ENCODE data around the gene CAVIN4.
A peak's percentile ranks its signal among the peaks of the same experiment; 100 is the strongest.

Gene CAVIN4

DNA sequence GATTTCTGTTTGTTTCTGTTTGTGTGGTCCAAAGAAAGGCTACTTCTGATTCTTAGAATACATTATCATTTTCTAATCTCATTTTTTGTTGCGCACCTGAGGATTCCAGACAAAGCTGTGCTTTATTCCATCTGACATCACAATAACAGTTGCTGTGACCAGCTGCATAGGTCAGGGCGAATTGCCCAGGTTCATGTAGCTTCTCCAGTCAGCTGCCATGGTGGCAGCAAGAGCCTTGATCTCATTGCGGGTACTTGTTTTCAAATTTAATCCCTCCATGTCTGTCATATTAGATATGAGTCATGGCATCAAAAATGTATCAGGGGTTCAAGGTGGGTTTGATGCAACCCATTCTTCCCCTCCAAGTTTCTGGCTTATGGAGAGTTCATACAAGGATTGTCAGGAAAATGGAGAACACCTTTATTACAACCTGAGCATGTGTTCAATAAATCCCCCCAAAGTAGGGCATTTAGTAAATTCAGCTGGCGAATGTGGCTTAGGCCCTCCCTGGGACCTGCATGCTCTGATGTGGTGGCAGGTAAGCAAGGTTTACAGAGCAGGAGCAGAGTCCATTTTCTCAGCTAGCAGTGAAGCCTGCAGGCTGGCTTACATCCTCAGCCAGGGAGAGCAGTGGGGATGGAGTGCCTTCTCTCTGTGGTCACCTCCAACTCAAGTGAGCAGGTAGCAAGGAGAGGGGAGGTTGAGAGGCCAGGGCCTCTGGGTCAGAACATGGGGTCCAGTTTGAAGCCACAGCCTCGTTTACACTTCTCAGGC lies 13.9 kb downstream of the CAVIN4 start:
- DNase-seq = no peak

GRCh38 chr9:100595391-100596199 lies 17.7 kb downstream of the CAVIN4 start:
- DNase-seq = peak; percentile 68

DNA sequence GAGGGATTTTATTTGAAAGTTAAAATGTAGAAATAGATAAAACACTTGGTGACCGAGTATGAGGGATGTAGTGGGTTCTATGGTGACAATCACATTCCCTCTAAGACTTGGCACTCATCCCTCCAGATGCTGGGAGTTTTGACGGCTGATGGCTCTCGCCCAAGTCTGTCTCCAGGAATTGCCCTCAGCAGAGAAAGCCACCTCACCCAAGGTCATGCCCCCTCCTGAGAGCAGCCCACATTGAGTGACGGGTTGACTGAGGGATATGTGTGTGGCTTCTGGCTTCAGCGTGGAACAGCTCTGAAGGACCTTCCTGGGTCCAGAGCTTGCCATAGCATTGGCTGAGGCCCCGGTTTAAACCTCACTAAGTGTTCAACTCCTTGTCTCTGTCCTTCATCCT lies 19.4 kb downstream of the CAVIN4 start:
- no peak for DNase-seq

DNA sequence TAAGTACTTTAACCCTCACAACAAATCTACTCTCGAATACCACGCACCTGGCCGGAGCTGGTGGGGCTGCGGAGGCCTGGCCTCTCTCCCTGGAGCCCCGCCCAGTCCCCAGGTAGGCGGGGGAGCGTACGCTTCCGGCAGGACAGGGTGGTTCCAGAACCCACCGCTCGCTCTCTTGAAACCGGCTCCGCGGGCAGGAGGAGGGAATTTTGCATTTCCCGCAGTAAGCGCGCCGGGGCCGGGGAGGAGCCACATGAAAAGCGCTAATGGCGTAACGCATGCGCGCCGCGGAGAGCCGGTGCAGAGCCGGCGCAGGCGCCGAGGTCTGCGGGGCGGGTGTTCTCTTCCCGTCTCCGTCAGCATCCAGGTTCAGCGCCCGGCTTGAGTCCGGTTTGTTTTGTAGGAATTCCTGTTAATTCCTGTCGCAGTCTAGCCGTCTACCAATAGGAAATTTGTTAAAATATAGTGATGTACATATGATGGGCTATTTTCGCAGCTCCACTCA lies 20.8 kb downstream of the CAVIN4 start:
- DNase-seq = peak; percentile 90

- no peak for DNase-seq
These were observed 22.7 kb downstream of the CAVIN4 start for GRCh38 chr9:100600521-100601079.

- peak; percentile 66 for DNase-seq
These were observed 23.3 kb downstream of the CAVIN4 start for GRCh38 chr9:100601216-100601615.

DNA sequence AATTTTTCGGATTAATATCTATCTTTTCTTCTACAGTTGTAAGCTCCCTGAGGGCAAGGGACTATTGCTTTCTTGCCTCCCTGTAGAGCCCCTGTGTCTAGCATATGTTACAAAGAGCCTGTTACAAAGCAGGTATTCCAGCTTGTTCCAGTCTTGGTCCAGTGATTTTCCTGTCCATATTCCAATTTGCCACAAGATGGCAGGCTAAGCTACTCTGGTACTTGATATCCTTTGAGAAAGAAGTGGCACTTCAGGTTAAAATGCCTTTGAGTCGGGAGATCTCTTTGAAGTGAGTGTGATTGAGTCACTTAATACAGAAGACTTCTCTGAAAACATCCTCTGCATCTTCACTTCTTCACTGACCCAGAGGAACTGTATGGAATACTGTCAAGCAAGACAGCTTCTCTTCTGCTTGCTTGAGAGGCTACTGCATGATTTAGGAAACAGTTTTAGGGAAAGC lies 24.5 kb downstream of the CAVIN4 start:
- peak; percentile 61 for DNase-seq

DNA sequence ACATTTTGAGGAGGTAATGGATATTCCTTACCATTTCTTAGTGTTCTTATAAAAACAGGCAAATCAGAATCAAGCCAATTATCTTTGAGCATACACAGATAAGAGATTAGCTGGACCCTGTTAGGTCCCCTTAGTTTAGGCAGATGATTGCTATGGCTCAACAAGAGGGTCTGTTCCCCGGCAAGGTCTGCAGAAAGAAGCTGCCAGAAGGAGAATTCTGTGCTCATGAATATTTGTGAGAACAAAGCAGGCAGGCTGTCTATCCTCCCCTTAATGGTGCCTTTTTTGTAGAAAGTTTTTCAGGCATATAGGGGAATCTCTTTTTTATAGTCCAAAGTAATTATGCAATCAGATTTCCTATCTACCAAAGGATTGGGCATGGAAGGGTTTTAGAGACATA lies 27.5 kb downstream of the CAVIN4 start:
- no peak for DNase-seq

DNA sequence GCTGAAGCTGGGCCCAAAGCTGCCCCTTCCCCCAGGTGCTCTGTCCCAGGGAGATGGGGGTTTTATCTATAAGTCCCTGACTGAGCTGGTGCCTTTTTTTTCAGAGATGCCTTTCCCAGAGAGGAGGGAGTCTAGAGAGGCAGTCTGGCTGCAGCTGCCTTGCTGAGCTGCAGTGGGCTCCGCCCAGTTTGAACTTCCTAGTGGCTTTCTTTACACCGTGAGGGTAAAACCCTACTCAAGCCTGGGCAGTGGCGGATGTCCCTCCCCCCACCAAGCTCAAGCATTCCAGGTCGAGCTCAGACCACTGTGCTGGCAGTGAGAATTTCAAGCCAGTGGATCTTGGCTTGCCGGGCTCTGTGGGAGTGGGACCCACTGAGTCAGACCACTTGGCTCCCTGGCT lies 41.3 kb downstream of the CAVIN4 start:
- DNase-seq = no peak

DNA sequence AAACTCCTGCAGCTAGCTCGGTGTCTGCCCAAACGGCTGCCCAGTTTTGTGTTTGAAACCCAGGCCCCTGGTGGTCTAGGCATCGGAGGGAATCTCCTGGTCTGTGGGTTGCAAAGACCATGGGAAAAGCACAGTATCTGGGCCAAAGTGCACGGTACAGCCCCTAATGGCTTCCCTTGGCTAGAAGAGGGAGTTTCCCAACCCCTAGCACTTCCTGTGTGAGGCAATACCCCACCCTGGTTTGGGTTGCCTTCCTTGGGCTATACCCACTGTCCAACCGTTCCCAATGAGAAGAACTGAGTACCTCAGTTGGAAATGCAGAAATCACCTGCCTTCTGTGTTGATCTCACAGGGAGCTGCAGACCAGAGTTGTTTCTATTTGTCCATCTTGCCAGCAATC lies 41.8 kb downstream of the CAVIN4 start:
- no peak for DNase-seq

GRCh38 chr9:100623969-100624368 lies 46.1 kb downstream of the CAVIN4 start:
- DNase-seq = no peak

- DNase-seq = no peak
These were observed 49.1 kb downstream of the CAVIN4 start for GRCh38 chr9:100626949-100627348.

GRCh38 chr9:100637787-100638186 lies 59.9 kb downstream of the CAVIN4 start:
- DNase-seq = peak; percentile 42
